Ovary (tissue), 3 donors: ENCODE results near the gene ASH1L.

Experiments used
- CTCF ChIP-seq, 3 donors: fragments of 450-650 bp in 2 of 3; fragments of 200-600 bp in 1 of 3; IDR thresholded peaks; one replicate each; pipeline versions ENCODE4 v1.5.1 to v1.8.0; 2016 to 2022; ENCODE audit warnings: antibody characterized with exemption in 3 of 3, mild to moderate bottlenecking in 1 of 3
- POLR2A ChIP-seq: fragments of 450-650 bp; IDR thresholded peaks from one replicate; pipeline ENCODE4 v1.6.1; 2017; ENCODE audit warnings: antibody characterized with exemption, mild to moderate bottlenecking, moderate library complexity
- donor health status: DM: no; HTN: no; CAD: no.

DNA sequence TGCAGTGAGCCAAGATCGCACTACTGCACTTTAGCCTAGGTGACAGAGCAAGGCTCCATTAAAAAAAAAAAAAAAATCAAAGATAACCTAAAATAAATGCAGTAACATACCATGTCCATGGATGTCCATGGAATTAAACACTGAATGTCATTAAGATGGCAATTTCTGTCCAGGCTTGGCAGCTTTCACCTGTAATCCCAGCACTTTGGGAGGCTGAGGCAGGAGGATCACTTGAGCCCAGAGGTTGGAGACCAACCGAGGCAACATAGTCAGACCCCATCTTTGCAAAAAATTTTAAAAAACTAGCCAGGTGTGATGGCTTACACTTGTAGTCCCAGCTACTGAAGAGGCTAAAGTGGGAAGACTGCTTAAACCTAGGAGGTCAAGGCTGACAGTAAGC is 141.8 kb downstream of the ASH1L start:
- TF ChIP-seq CTCF (IDR thresholded peaks at IDR 0.05) (no peak), POLR2A (no peak)
